GM23338 (cell line): ENCODE data around the gene MPO. TPM values are rescaled to one million over a fixed set of nuclear protein-coding genes. Genes with fewer than 3 reads are reported as not detected.

Experiments
- ATAC-seq: fragments of 200-7000 bp; cut with Tn5 transposase; 3 replicates; pipeline ENCODE4 v1.9.1; 2020
- DNase-seq: peaks from one replicate; pipeline ENCODE4 v3.0.0-alpha.2; 2015; ENCODE audit warnings: low spot score
- H2AFZ ChIP-seq: fragments of 200-600 bp; sonication (generic); 2 replicates; pipeline ENCODE4 v1.8.0; 2016; ENCODE audit warnings: antibody characterized with exemption, mild to moderate bottlenecking, moderate library complexity
- H3F3A ChIP-seq: fragments of 200-600 bp; sonication (generic); replicated peaks from 2 replicates; pipeline ENCODE4 v1.8.0; 2017; ENCODE audit warnings: antibody characterized with exemption, mixed run types, low read depth
- H3K27ac ChIP-seq: fragments of 200-600 bp; sonication (generic); 2 replicates; pipeline ENCODE4 v1.6.1; 2016; ENCODE audit warnings: low read depth
- H3K27me3 ChIP-seq: fragments of 200-600 bp; sonication (generic); 2 replicates; pipeline ENCODE4 v1.8.0; 2016; ENCODE audit warnings: mild to moderate bottlenecking, mixed run types, moderate library complexity; ENCODE audit not compliant: insufficient read depth
- H3K36me3 ChIP-seq: fragments of 200-600 bp; sonication (generic); 2 replicates; pipeline ENCODE4 v1.8.0; 2016; ENCODE audit warnings: mild to moderate bottlenecking; ENCODE audit not compliant: insufficient read depth
- H3K4me1 ChIP-seq: fragments of 200-600 bp; sonication (generic); 2 replicates; pipeline ENCODE4 v1.8.0; 2016; ENCODE audit warnings: mild to moderate bottlenecking, moderate library complexity; ENCODE audit not compliant: insufficient read depth
- H3K4me2 ChIP-seq: fragments of 200-600 bp; sonication (generic); 2 replicates; pipeline ENCODE4 v1.7.1; 2017; ENCODE audit warnings: mixed run types
- H3K4me3 ChIP-seq: fragments of 200-600 bp; sonication (generic); 2 replicates; pipeline ENCODE4 v1.6.1; 2016; ENCODE audit warnings: mixed run types
- H3K79me2 ChIP-seq: fragments of 200-600 bp; sonication (generic); replicated peaks from 2 replicates; pipeline ENCODE4 v1.8.0; 2017; ENCODE audit warnings: mild to moderate bottlenecking; ENCODE audit not compliant: insufficient read depth
- H3K9me2 ChIP-seq: fragments of 200-600 bp; sonication (generic); 2 replicates; pipeline ENCODE4 v1.8.0; 2017; ENCODE audit not compliant: insufficient read depth
- H4K20me1 ChIP-seq: fragments of 200-600 bp; sonication (generic); replicated peaks from 2 replicates; pipeline ENCODE4 v1.8.0; 2017; ENCODE audit warnings: mild to moderate bottlenecking; ENCODE audit not compliant: insufficient read depth
- H3K27ac Mint-ChIP-seq: 2 replicates; pipeline ENCODE4 v1.8.0; 2020; ENCODE audit warnings: inconsistent platforms, mild to moderate bottlenecking, moderate library complexity, mixed read lengths
- H3K27me3 Mint-ChIP-seq: 3 replicates; pipeline ENCODE4 v1.8.0; 2022; ENCODE audit warnings: low read depth, mild to moderate bottlenecking, moderate library complexity, mixed read lengths, inconsistent platforms; ENCODE audit not compliant: insufficient read depth, poor library complexity
- H3K36me3 Mint-ChIP-seq: 3 replicates; pipeline ENCODE4 v1.8.0; 2021; ENCODE audit warnings: low read depth, mild to moderate bottlenecking, inconsistent platforms, moderate library complexity, mixed read lengths
- H3K4me1 Mint-ChIP-seq: 3 replicates; pipeline ENCODE4 v1.8.0; 2020; ENCODE audit warnings: mild to moderate bottlenecking, inconsistent platforms, mixed read lengths
- H3K4me3 Mint-ChIP-seq: 3 replicates; pipeline ENCODE4 v1.8.0; 2021; ENCODE audit warnings: moderate library complexity, mild to moderate bottlenecking, inconsistent platforms, mixed read lengths
- H3K9me3 Mint-ChIP-seq: 3 replicates; pipeline ENCODE4 v1.8.0; 2020; ENCODE audit warnings: moderate library complexity, mild to moderate bottlenecking, inconsistent platforms, mixed read lengths
- CREB1 ChIP-seq: fragments of 250-450 bp; sonication (Bioruptor Pico); IDR thresholded peaks from 2 replicates; pipeline ENCODE4 v1.5.0; 2020; ENCODE audit warnings: low read depth, mild to moderate bottlenecking, moderate library complexity
- EZH2 ChIP-seq: fragments of 200-600 bp; sonication (generic); IDR thresholded peaks from one replicate; pipeline ENCODE4 v1.8.0; 2017; ENCODE audit warnings: antibody characterized with exemption, mild to moderate bottlenecking, low read depth; ENCODE audit not compliant: unreplicated experiment
- EZH2phosphoT487 ChIP-seq: fragments of 200-600 bp; sonication (generic); IDR thresholded peaks from one replicate; pipeline ENCODE4 v1.8.1; 2018; ENCODE audit warnings: antibody characterized with exemption; ENCODE audit not compliant: unreplicated experiment
- JUNB ChIP-seq: IDR thresholded peaks from one replicate; pipeline ENCODE4 v1.6.1; 2016; ENCODE audit warnings: antibody characterized with exemption; ENCODE audit not compliant: unreplicated experiment
- NANOG ChIP-seq: IDR thresholded peaks from 2 replicates; pipeline ENCODE4 v1.6.1; 2016; ENCODE audit warnings: antibody characterized with exemption, borderline replicate concordance
- POLR2AphosphoS5 ChIP-seq: IDR thresholded peaks from 2 replicates; pipeline ENCODE4 v1.6.1; 2016; ENCODE audit warnings: antibody characterized with exemption, low read depth
- STAT1 ChIP-seq: IDR thresholded peaks from one replicate; pipeline ENCODE4 v1.6.1; 2016; ENCODE audit warnings: antibody characterized with exemption; ENCODE audit not compliant: unreplicated experiment
- ZNF114 ChIP-seq: fragments of 250-450 bp; sonication (Bioruptor Pico); IDR thresholded peaks from 2 replicates; pipeline ENCODE4 v1.5.0; 2020; ENCODE audit warnings: mild to moderate bottlenecking, moderate library complexity
- ZNF331 ChIP-seq: fragments of 250-450 bp; sonication (Bioruptor Pico); IDR thresholded peaks from 2 replicates; pipeline ENCODE4 v1.5.0; 2020; ENCODE audit warnings: low read depth, mild to moderate bottlenecking, moderate library complexity
- polyA plus RNA-seq: library from polyadenylated mRNA; unstranded; fragments of >200 nt; fragmentation: Nextera tagmentation; extraction: Ambion mirVana; gene quantifications from 2 replicates; pipeline ENCODE4 v1.2.1, GENCODE V29; 2016
- total RNA-seq: library from RNA; depleted of rRNA; stranded (reverse); fragments of >200 nt; shearing (Covaris generic); gene quantifications from 2 replicates; pipeline ENCODE4 v1.2.3, GENCODE V29; 2014
- TF ChIP-seq, protein P1 (sequence below), 2 experiments: fragments of 200-600 bp in 1 of 2; sonication (generic) in 1 of 2; conservative IDR thresholded peaks; 2 replicates each; pipeline versions ENCODE4 v1.5.1 to v1.6.1; 2016 to 2017; ENCODE audit warnings: antibody characterized with exemption in 2 of 2, low read depth in 2 of 2, mild to moderate bottlenecking in 2 of 2, moderate library complexity in 1 of 2
- TF ChIP-seq, protein P2 (sequence below): fragments of 250-450 bp; sonication (Bioruptor Pico); IDR thresholded peaks from 2 replicates; pipeline ENCODE4 v1.5.0; 2020; ENCODE audit warnings: mild to moderate bottlenecking, moderate library complexity
- TF ChIP-seq, protein P3 (sequence below): IDR thresholded peaks from 2 replicates; pipeline ENCODE4 v1.6.1; 2016; ENCODE audit warnings: antibody characterized with exemption
- TF ChIP-seq, protein P4 (sequence below): IDR thresholded peaks from one replicate; pipeline ENCODE4 v1.6.1; 2018; ENCODE audit warnings: antibody characterized with exemption; ENCODE audit not compliant: unreplicated experiment

Gene MPO
- total and polyA plus RNA-seq, 2 experiments from 2014 or later, result 0.08 TPM; not detected in 1

DNA sequence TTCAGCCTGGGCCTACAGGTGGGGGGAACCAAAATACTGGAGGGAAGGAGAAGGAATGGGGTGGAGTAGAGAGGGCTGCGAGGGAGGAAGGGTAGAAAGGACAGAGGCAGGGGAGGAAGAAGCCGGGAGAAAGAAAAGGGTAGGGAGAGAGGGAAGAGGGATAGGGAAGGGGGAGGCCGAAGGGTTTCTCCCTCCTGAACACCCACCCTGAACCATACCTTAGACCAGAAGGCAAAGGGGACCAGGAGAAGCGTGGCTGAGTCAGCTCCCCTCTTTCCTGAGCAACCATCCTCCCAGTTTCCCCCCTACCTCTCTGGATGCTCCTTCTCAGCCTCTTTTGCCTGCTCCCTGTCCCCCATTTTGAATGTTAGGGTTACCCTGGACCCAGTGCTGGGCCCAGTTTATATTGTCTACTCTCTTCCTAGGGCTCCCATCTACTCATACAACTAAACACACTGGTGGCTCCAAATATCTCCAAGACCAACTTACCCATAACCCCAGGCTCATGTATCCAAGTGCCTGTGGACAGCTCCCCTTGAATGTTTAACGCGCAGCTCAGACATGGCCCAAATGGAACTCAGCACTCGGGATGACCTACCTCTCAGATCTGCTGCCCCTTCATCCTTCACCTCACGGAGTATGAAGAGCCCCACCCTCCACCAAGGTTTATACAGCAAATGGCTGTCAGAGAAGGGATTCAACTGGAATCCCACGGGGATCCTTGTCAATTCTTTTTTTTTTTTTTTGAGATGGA, 40.0 kb upstream of the MPO start:
- Histone ChIP-seq H2AFZ (no peak overlapping the region), H3K36me3 (no peaks in the 10 kb centered on the region), H3K27ac (no peak overlapping the region), H3K4me3 (no peak overlapping the region), H3K4me2 (no peak overlapping the region), H3K27me3 (peaks cover 23% of the 10 kb centered on the region), H3K79me2 (no peaks in the 10 kb centered on the region), H4K20me1 (no peaks in the 10 kb centered on the region), H3K9me2 (no peaks in the 10 kb centered on the region), H3K4me1 (peaks cover 17% of the 10 kb centered on the region; the same call in 1 of the 2 replicates), H3F3A (no peaks in the 10 kb centered on the region)
- H3K9me3 Mint-ChIP-seq, result no peaks in the 10 kb centered on the region; the same call in 2 of the 3 replicates
- no peak for ATAC-seq
- H3K27ac Mint-ChIP-seq, result no peak overlapping the region
- no peaks in the 10 kb centered on the region for H3K36me3 Mint-ChIP-seq
- H3K4me1 Mint-ChIP-seq, result peaks cover 18% of the 10 kb centered on the region
- DNase-seq, result no peak
- TF ChIP-seq, protein P1, sequence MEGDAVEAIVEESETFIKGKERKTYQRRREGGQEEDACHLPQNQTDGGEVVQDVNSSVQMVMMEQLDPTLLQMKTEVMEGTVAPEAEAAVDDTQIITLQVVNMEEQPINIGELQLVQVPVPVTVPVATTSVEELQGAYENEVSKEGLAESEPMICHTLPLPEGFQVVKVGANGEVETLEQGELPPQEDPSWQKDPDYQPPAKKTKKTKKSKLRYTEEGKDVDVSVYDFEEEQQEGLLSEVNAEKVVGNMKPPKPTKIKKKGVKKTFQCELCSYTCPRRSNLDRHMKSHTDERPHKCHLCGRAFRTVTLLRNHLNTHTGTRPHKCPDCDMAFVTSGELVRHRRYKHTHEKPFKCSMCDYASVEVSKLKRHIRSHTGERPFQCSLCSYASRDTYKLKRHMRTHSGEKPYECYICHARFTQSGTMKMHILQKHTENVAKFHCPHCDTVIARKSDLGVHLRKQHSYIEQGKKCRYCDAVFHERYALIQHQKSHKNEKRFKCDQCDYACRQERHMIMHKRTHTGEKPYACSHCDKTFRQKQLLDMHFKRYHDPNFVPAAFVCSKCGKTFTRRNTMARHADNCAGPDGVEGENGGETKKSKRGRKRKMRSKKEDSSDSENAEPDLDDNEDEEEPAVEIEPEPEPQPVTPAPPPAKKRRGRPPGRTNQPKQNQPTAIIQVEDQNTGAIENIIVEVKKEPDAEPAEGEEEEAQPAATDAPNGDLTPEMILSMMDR (conservative IDR thresholded peaks at IDR 0.05; ENCODE audit: low read depth in 2 of 2), result no peak
- TF ChIP-seq STAT1 (no peak), POLR2AphosphoS5 (no peak), EZH2phosphoT487 (no peak), EZH2 (no peak), ZNF331 (no peak), NANOG (no peak), JUNB (no peak), ZNF114 (CRISPR knock-in tag) (no peak), CREB1 (no peak)
- TF ChIP-seq, protein P2, sequence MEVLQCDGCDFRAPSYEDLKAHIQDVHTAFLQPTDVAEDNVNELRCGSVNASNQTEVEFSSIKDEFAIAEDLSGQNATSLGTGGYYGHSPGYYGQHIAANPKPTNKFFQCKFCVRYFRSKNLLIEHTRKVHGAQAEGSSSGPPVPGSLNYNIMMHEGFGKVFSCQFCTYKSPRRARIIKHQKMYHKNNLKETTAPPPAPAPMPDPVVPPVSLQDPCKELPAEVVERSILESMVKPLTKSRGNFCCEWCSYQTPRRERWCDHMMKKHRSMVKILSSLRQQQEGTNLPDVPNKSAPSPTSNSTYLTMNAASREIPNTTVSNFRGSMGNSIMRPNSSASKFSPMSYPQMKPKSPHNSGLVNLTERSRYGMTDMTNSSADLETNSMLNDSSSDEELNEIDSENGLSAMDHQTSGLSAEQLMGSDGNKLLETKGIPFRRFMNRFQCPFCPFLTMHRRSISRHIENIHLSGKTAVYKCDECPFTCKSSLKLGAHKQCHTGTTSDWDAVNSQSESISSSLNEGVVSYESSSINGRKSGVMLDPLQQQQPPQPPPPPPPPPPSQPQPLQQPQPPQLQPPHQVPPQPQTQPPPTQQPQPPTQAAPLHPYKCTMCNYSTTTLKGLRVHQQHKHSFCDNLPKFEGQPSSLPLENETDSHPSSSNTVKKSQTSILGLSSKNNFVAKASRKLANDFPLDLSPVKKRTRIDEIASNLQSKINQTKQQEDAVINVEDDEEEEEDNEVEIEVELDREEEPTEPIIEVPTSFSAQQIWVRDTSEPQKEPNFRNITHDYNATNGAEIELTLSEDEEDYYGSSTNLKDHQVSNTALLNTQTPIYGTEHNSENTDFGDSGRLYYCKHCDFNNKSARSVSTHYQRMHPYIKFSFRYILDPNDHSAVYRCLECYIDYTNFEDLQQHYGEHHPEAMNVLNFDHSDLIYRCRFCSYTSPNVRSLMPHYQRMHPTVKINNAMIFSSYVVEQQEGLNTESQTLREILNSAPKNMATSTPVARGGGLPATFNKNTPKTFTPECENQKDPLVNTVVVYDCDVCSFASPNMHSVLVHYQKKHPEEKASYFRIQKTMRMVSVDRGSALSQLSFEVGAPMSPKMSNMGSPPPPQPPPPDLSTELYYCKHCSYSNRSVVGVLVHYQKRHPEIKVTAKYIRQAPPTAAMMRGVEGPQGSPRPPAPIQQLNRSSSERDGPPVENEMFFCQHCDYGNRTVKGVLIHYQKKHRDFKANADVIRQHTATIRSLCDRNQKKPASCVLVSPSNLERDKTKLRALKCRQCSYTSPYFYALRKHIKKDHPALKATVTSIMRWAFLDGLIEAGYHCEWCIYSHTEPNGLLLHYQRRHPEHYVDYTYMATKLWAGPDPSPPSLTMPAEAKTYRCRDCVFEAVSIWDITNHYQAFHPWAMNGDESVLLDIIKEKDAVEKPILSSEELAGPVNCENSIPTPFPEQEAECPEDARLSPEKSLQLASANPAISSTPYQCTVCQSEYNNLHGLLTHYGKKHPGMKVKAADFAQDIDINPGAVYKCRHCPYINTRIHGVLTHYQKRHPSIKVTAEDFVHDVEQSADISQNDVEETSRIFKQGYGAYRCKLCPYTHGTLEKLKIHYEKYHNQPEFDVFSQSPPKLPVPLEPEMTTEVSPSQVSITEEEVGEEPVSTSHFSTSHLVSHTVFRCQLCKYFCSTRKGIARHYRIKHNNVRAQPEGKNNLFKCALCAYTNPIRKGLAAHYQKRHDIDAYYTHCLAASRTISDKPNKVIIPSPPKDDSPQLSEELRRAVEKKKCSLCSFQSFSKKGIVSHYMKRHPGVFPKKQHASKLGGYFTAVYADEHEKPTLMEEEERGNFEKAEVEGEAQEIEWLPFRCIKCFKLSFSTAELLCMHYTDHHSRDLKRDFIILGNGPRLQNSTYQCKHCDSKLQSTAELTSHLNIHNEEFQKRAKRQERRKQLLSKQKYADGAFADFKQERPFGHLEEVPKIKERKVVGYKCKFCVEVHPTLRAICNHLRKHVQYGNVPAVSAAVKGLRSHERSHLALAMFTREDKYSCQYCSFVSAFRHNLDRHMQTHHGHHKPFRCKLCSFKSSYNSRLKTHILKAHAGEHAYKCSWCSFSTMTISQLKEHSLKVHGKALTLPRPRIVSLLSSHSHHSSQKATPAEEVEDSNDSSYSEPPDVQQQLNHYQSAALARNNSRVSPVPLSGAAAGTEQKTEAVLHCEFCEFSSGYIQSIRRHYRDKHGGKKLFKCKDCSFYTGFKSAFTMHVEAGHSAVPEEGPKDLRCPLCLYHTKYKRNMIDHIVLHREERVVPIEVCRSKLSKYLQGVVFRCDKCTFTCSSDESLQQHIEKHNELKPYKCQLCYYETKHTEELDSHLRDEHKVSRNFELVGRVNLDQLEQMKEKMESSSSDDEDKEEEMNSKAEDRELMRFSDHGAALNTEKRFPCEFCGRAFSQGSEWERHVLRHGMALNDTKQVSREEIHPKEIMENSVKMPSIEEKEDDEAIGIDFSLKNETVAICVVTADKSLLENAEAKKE (CRISPR knock-in tag), result no peak
- TF ChIP-seq, protein P3, sequence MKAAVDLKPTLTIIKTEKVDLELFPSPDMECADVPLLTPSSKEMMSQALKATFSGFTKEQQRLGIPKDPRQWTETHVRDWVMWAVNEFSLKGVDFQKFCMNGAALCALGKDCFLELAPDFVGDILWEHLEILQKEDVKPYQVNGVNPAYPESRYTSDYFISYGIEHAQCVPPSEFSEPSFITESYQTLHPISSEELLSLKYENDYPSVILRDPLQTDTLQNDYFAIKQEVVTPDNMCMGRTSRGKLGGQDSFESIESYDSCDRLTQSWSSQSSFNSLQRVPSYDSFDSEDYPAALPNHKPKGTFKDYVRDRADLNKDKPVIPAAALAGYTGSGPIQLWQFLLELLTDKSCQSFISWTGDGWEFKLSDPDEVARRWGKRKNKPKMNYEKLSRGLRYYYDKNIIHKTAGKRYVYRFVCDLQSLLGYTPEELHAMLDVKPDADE, result no peak
- TF ChIP-seq, protein P4, sequence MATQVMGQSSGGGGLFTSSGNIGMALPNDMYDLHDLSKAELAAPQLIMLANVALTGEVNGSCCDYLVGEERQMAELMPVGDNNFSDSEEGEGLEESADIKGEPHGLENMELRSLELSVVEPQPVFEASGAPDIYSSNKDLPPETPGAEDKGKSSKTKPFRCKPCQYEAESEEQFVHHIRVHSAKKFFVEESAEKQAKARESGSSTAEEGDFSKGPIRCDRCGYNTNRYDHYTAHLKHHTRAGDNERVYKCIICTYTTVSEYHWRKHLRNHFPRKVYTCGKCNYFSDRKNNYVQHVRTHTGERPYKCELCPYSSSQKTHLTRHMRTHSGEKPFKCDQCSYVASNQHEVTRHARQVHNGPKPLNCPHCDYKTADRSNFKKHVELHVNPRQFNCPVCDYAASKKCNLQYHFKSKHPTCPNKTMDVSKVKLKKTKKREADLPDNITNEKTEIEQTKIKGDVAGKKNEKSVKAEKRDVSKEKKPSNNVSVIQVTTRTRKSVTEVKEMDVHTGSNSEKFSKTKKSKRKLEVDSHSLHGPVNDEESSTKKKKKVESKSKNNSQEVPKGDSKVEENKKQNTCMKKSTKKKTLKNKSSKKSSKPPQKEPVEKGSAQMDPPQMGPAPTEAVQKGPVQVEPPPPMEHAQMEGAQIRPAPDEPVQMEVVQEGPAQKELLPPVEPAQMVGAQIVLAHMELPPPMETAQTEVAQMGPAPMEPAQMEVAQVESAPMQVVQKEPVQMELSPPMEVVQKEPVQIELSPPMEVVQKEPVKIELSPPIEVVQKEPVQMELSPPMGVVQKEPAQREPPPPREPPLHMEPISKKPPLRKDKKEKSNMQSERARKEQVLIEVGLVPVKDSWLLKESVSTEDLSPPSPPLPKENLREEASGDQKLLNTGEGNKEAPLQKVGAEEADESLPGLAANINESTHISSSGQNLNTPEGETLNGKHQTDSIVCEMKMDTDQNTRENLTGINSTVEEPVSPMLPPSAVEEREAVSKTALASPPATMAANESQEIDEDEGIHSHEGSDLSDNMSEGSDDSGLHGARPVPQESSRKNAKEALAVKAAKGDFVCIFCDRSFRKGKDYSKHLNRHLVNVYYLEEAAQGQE, result no peak
- peaks cover 25% of the 10 kb centered on the region for H3K27me3 Mint-ChIP-seq
- H3K4me3 Mint-ChIP-seq, result no peak overlapping the region
